IMR-90 (cell line): Measurements from ENCODE around the gene RPTOR. TPM values are rescaled to one million over a fixed set of nuclear protein-coding genes. Genes with fewer than 3 reads are reported as not detected.

Experiments used
- ATAC-seq: fragments of 200-7000 bp; cut with Tn5 transposase; 2 replicates; pipeline ENCODE4 v1.9.1; 2020; ENCODE audit warnings: low read depth, mild to moderate bottlenecking, moderate library complexity
- BruUV-seq: library from RNA; stranded (reverse); fragments of 400-500 nt; replicated peaks from 2 replicates; lab custom pipeline; 2021; lab: Mats Ljungman, UMichigan
- CTCF ChIA-PET: fragments of 300-600 bp; formaldehyde crosslinking; extraction: SDS; loops from one replicate; lab custom pipeline; 2021; ENCODE audit warnings: antibody characterized with exemption; lab: Yijun Ruan, JAX
- POLR2A ChIA-PET: fragments of 300-600 bp; sonication (Branson Sonifier 250); formaldehyde crosslinking; loops from one replicate; lab custom pipeline; 2022; ENCODE audit warnings: antibody characterized with exemption; ENCODE audit not compliant: unreplicated experiment; lab: Charles Lee
- DNase-seq: peaks from one replicate; pipeline ENCODE4 v3.0.0; 2013
- H2AFZ ChIP-seq: replicated peaks from 2 replicates; pipeline ENCODE3; 2013; ENCODE audit warnings: low read length, mild to moderate bottlenecking; ENCODE audit not compliant: poor library complexity
- H2AK5ac ChIP-seq: 2 replicates; pipeline ENCODE4 v1.6.1; 2013; ENCODE audit warnings: low read depth, low read length, inconsistent platforms
- H2AK9ac ChIP-seq: replicated peaks from 2 replicates; pipeline ENCODE3; 2013; ENCODE audit warnings: mild to moderate bottlenecking, low read depth, low read length, moderate library complexity; ENCODE audit not compliant: poor library complexity
- H2BK120ac ChIP-seq: 2 replicates; pipeline ENCODE4 v1.6.1; 2013; ENCODE audit warnings: low read depth, low read length, inconsistent platforms
- H2BK15ac ChIP-seq: 3 replicates; pipeline ENCODE4 v1.6.1; 2013; ENCODE audit warnings: low read depth, low read length, inconsistent platforms
- H2BK20ac ChIP-seq: 2 replicates; pipeline ENCODE4 v1.6.1; 2013; ENCODE audit warnings: low read depth, mild to moderate bottlenecking, inconsistent platforms, low read length, moderate library complexity
- H2BK5ac ChIP-seq: 2 replicates; pipeline ENCODE4 v1.6.1; 2013; ENCODE audit warnings: mild to moderate bottlenecking, low read depth, low read length, inconsistent platforms; ENCODE audit not compliant: poor library complexity, severe bottlenecking
- H3K14ac ChIP-seq: replicated peaks from 2 replicates; pipeline ENCODE4 v1.6.1; 2013; ENCODE audit warnings: low read depth, low read length, inconsistent platforms
- H3K18ac ChIP-seq: 2 replicates; pipeline ENCODE4 v1.6.1; 2013; ENCODE audit warnings: low read depth, low read length, control low read depth
- H3K23ac ChIP-seq: 2 replicates; pipeline ENCODE4 v1.6.1; 2013; ENCODE audit warnings: low read depth, low read length, inconsistent platforms
- H3K27ac ChIP-seq: 2 replicates; pipeline ENCODE4 v1.5.1; 2013; ENCODE audit warnings: mild to moderate bottlenecking, control low read depth, low read length; ENCODE audit not compliant: insufficient read depth
- H3K27me3 ChIP-seq: 2 replicates; pipeline ENCODE4 v1.6.1; 2013; ENCODE audit warnings: low read length; ENCODE audit not compliant: control insufficient read depth, insufficient read depth
- H3K36me3 ChIP-seq: 2 replicates; pipeline ENCODE4 v1.6.1; 2013; ENCODE audit warnings: low read length, mixed read lengths; ENCODE audit not compliant: control insufficient read depth, insufficient read depth
- H3K4ac ChIP-seq: 2 replicates; pipeline ENCODE4 v1.6.1; 2013; ENCODE audit warnings: low read depth, low read length, inconsistent platforms
- H3K4me1 ChIP-seq: 2 replicates; pipeline ENCODE4 v1.6.1; 2013; ENCODE audit warnings: low read length, mixed read lengths; ENCODE audit not compliant: control insufficient read depth, insufficient read depth
- H3K4me2 ChIP-seq: 2 replicates; pipeline ENCODE4 v1.6.1; 2013; ENCODE audit warnings: low read depth, mild to moderate bottlenecking, control low read depth, low read length, moderate library complexity
- H3K4me3 ChIP-seq: 2 replicates; pipeline ENCODE4 v1.5.1; 2013; ENCODE audit warnings: low read depth, mild to moderate bottlenecking, control low read depth, low read length, moderate library complexity; ENCODE audit not compliant: insufficient read depth
- H3K56ac ChIP-seq: 2 replicates; pipeline ENCODE4 v1.6.1; 2013; ENCODE audit warnings: low read length, inconsistent platforms; ENCODE audit not compliant: insufficient read depth; ENCODE audit errors: extremely low read depth
- H3K79me1 ChIP-seq, 2 experiments: 2 replicates each; pipeline ENCODE4 v1.6.1; 2013; ENCODE audit warnings: low read length in 2 of 2, inconsistent platforms in 1 of 2, low read depth in 1 of 2
- H3K9ac ChIP-seq: 2 replicates; pipeline ENCODE4 v1.6.1; 2013; ENCODE audit warnings: low read depth, low read length, control low read depth
- H3K9me1 ChIP-seq: 2 replicates; pipeline ENCODE4 v1.6.1; 2013; ENCODE audit warnings: low read length, inconsistent platforms; ENCODE audit not compliant: insufficient read depth
- H3K9me3 ChIP-seq: 2 replicates; pipeline ENCODE4 v1.6.1; 2013; ENCODE audit warnings: low read length; ENCODE audit not compliant: control insufficient read depth, insufficient read depth
- H4K20me1 ChIP-seq: 2 replicates; pipeline ENCODE4 v1.6.1; 2013; ENCODE audit warnings: low read length, inconsistent platforms; ENCODE audit not compliant: insufficient read depth
- H4K5ac ChIP-seq: 2 replicates; pipeline ENCODE4 v1.6.1; 2013; ENCODE audit warnings: mild to moderate bottlenecking, low read depth, low read length, control low read depth
- H4K8ac ChIP-seq, 2 experiments: 2 replicates each; pipeline ENCODE4 v1.6.1; 2013; ENCODE audit warnings: low read depth in 2 of 2, low read length in 2 of 2, control low read depth in 1 of 2, inconsistent platforms in 1 of 2
- H4K91ac ChIP-seq: 2 replicates; pipeline ENCODE4 v1.6.1; 2013; ENCODE audit warnings: low read depth, low read length, inconsistent platforms; ENCODE audit not compliant: insufficient read depth
- BHLHE40 ChIP-seq: fragments of 150-350 bp; IDR thresholded peaks from 2 replicates; pipeline ENCODE4 v1.6.1; 2016; ENCODE audit warnings: mild to moderate bottlenecking, low read depth, low read length
- CEBPB ChIP-seq: IDR thresholded peaks from 2 replicates; pipeline ENCODE4 v1.6.1; 2012; ENCODE audit warnings: low read depth, low read length, improper control_type of control experiment
- CHD1 ChIP-seq: IDR thresholded peaks from 2 replicates; pipeline ENCODE4 v1.6.1; 2012; ENCODE audit warnings: low read depth, low read length, improper control_type of control experiment
- CTCF ChIP-seq: conservative IDR thresholded peaks from 2 replicates; pipeline ENCODE4 v1.5.1; 2012; ENCODE audit warnings: mild to moderate bottlenecking, low read depth, low read length, improper control_type of control experiment
- FOS ChIP-seq: fragments of 150-350 bp; IDR thresholded peaks from 2 replicates; pipeline ENCODE4 v1.6.1; 2016; ENCODE audit warnings: low read depth, low read length
- MAFK ChIP-seq: IDR thresholded peaks from 2 replicates; pipeline ENCODE4 v1.6.1; 2012; ENCODE audit warnings: low read depth, low read length, improper control_type of control experiment
- MAZ ChIP-seq: IDR thresholded peaks from 2 replicates; pipeline ENCODE4 v1.6.1; 2012; ENCODE audit warnings: low read depth, mild to moderate bottlenecking, low read length, improper control_type of control experiment, moderate library complexity, borderline replicate concordance
- NFE2L2 ChIP-seq: fragments of 150-350 bp; IDR thresholded peaks from 2 replicates; pipeline ENCODE4 v1.6.1; 2016; ENCODE audit warnings: low read depth, mild to moderate bottlenecking, low read length
- POLR2A ChIP-seq: IDR thresholded peaks from 2 replicates; pipeline ENCODE4 v1.6.1; 2012; ENCODE audit warnings: mild to moderate bottlenecking, low read depth, low read length
- RAD21 ChIP-seq: IDR thresholded peaks from 2 replicates; pipeline ENCODE4 v1.6.1; 2012; ENCODE audit warnings: low read length, improper control_type of control experiment
- RFX5 ChIP-seq: IDR thresholded peaks from 2 replicates; pipeline ENCODE4 v1.8.0; 2012; ENCODE audit warnings: low read depth, mild to moderate bottlenecking, low read length, moderate library complexity
- SMC3 ChIP-seq: fragments of 150-350 bp; IDR thresholded peaks from 2 replicates; pipeline ENCODE4 v1.6.1; 2016; ENCODE audit warnings: low read depth, mild to moderate bottlenecking, antibody characterized with exemption, low read length, moderate library complexity
- USF2 ChIP-seq: fragments of 150-350 bp; IDR thresholded peaks from 2 replicates; pipeline ENCODE4 v1.6.1; 2017; ENCODE audit warnings: mild to moderate bottlenecking, antibody characterized with exemption, low read length, low read depth
- WGBS, 2 experiments: methylation state at CpG; one replicate each; pipeline versions ENCODE4 v1.1.5 to v1.1.7; 2013; ENCODE audit warnings: missing lambda C conversion rate in 2 of 2; ENCODE audit not compliant: insufficient read length in 1 of 2; ENCODE audit errors: extremely low coverage in 2 of 2; 5-methylcytosine and 5-hydroxymethylcytosine counted together
- dilution Hi-C: fragments of 300-500 bp; cut with HindIII; formaldehyde crosslinking; loops from one replicate; pipeline ENCODE4 v1.14.3; 2018; ENCODE audit warnings: low sequenced_read_pairs; ENCODE audit not compliant: unreplicated experiment
- in situ Hi-C: fragments of 300-500 bp; cut with MboI; formaldehyde crosslinking; loops from 3 replicates; pipeline ENCODE4 v1.14.3; 2019; ENCODE audit warnings: low sequenced_read_pairs, inconsistent platforms, mixed read lengths
- intact Hi-C: fragments of 100-400 bp; cut with micrococcal nuclease; formaldehyde crosslinking; loops from 2 replicates; pipeline ENCODE4 v1.10.0; 2022
- polyA plus RNA-seq, 3 experiments: library from polyadenylated mRNA; depleted of rRNA; stranded (reverse); fragments of >200 nt; gene quantifications; 2 replicates each; pipeline ENCODE4 v1.2.3, GENCODE V29; 2012; ENCODE audit warnings: low replicate concordance in 1 of 3
- total RNA-seq: library from RNA; depleted of rRNA; stranded (reverse); fragments of >200 nt; gene quantifications from 2 replicates; pipeline ENCODE4 v1.2.3, GENCODE V29; 2012
- TF ChIP-seq, protein P1 (sequence below): fragments of 150-350 bp; IDR thresholded peaks from 2 replicates; pipeline ENCODE4 v1.6.1; 2016; ENCODE audit warnings: low read depth, mild to moderate bottlenecking, low read length, moderate library complexity, borderline replicate concordance

RPTOR gene
- total and polyA plus RNA-seq, 2 of the 4 experiments (the other 2 are of a cell fraction): 10.8 to 14.7 TPM

DNA sequence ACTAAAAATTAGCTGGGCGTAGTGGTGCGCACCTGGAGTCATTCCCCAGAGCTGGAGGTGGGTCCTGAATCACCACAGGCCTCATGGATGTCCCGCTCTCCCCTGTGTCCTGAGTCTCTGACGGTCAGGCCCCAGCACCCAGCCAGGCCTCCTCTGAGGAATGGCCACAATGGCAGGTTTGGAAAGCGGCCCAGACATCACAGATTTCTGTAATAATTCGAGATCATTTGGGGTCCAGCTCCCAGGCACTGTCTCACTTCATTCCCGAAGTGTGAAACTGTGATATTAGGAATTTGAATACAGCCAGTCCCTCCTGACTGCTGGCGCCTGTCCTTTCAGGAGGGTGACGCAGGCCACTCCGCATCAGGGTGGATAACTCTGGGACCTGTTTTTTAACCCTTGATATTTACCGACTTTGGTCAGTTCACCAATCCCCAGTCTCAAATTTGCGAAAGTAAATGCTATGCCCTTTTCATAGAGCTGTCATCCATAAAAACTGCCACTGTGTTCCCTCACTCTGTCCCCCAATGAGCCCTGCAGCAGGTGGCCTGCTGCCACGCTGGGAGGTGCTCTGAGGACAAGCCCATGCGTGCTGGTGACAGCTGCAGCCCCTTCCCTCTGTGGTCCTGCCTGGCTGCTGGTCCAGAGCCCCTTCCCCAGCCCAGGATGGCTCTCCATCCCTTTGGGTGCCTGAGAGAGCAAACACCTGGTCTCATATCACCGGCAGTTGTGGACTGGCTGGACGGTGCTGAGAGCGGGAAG, 28.3 kb upstream of the RPTOR start:
- Histone ChIP-seq H4K8ac (no peak overlapping the region), H2AFZ (no peak overlapping the region), H2BK20ac (no peak overlapping the region), H3K56ac (no peak overlapping the region), H3K23ac (no peak overlapping the region), H4K91ac (no peak overlapping the region), H3K4me1 (peaks cover 7% of the 10 kb centered on the region), H3K27me3 (peaks cover 9% of the 10 kb centered on the region; the same call in 1 of the 2 replicates), H3K36me3 (no peaks in the 10 kb centered on the region), H4K5ac (no peak overlapping the region), H2BK15ac (no peak overlapping the region), H3K9me3 (no peaks in the 10 kb centered on the region), H3K4me3 (no peak overlapping the region), H4K20me1 (0 out of 2 replicates have a peak, but pooled peaks cover 1% of the 10 kb centered on the region), H3K4ac (no peak overlapping the region), H3K9me1 (peaks cover 9% of the 10 kb centered on the region), H2AK9ac (no peak overlapping the region), H3K18ac (no peak overlapping the region), H3K4me2 (no peak overlapping the region), H2BK5ac (no peak overlapping the region), H3K27ac (no peak overlapping the region), H2BK120ac (no peak overlapping the region), H2AK5ac (no peak overlapping the region), H3K9ac (no peak overlapping the region), H3K79me1 (no peaks in the 10 kb centered on the region), H3K14ac (no peak overlapping the region)
- intact Hi-C loops: no loop called here
- dilution Hi-C loops: no loop called here
- BruUV-seq: no TSS peak
- ChIA-PET CTCF (no interaction called here), POLR2A (no interaction called here)
- DNase-seq (no peak), ATAC-seq (no peak)
- in situ Hi-C loops: no loop called here
- 55% methylated on average over 10 of the region's 17 CpGs; no CpG with 5 or more reads in 1 of the 2 experiments for WGBS, 2 experiments
- TF ChIP-seq RAD21 (no peak), MAZ (no peak), MAFK (no peak), POLR2A (no peak), NFE2L2 (no peak), CTCF (no peak), SMC3 (no peak), CEBPB (no peak), CHD1 (no peak), USF2 (no peak), BHLHE40 (no peak), RFX5 (no peak), FOS (no peak)
- TF ChIP-seq, protein P1, sequence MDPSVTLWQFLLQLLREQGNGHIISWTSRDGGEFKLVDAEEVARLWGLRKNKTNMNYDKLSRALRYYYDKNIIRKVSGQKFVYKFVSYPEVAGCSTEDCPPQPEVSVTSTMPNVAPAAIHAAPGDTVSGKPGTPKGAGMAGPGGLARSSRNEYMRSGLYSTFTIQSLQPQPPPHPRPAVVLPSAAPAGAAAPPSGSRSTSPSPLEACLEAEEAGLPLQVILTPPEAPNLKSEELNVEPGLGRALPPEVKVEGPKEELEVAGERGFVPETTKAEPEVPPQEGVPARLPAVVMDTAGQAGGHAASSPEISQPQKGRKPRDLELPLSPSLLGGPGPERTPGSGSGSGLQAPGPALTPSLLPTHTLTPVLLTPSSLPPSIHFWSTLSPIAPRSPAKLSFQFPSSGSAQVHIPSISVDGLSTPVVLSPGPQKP: no peak
